A549 (cell line): Measurements from ENCODE around the gene SEC23IP. TPM values are rescaled to one million over a fixed set of nuclear protein-coding genes. Genes with fewer than 3 reads are reported as not detected.
A peak's percentile ranks its signal among the peaks of the same experiment; 100 is the strongest.

ENCODE experiments used
- ATAC-seq, 2 experiments: fragments of 200-7000 bp in 1 of 2; fragments of >200 bp in 1 of 2; cut with Nextera tagmentation in 1 of 2; cut with Tn5 transposase in 1 of 2; 3 replicates each; pipeline versions ENCODE4 v1.8.0 to v1.9.1; 2018 to 2020; ENCODE audit warnings: mild to moderate bottlenecking in 1 of 2, moderate library complexity in 1 of 2
- CTCF ChIA-PET: fragments of 300-600 bp; sonication (Branson Sonifier 250); formaldehyde crosslinking; extraction: SDS; loops from one replicate; lab custom pipeline; 2021; ENCODE audit warnings: antibody characterized with exemption, inconsistent platforms; lab: Yijun Ruan, JAX
- POLR2A ChIA-PET: fragments of 350-600 bp; formaldehyde crosslinking; extraction: SDS; loops from one replicate; lab custom pipeline; 2021; ENCODE audit warnings: antibody characterized with exemption, inconsistent platforms; lab: Yijun Ruan, JAX
- DNase-seq, 2 experiments: peaks; one replicate each; pipeline versions ENCODE4 v3.0.0 to v3.0.0-alpha.2; 2011 to 2016; ENCODE audit warnings: low read depth in 1 of 2, low spot score in 1 of 2
- FAIRE-seq: peaks from 2 replicates; lab custom pipeline; 2011; peaks lifted over from hg19 to GRCh38; lab: Jason Lieb, UNC
- H3K27ac ChIP-seq, 2 experiments: fragments of >200 bp; sonication (Bioruptor Twin); formaldehyde crosslinking; 3 replicates each; pipeline ENCODE4 v1.5.1; 2016 to 2017
- H3K4me1 ChIP-seq: fragments of >200 bp; sonication (Bioruptor Twin); formaldehyde crosslinking; 3 replicates; pipeline ENCODE4 v1.6.1; 2016
- H3K4me2 ChIP-seq: fragments of >200 bp; sonication (Bioruptor Twin); formaldehyde crosslinking; 3 replicates; pipeline ENCODE4 v1.6.1; 2016
- H3K4me3 ChIP-seq: fragments of >200 bp; sonication (Bioruptor Twin); formaldehyde crosslinking; 3 replicates; pipeline ENCODE4 v1.5.1; 2016
- H3K9me3 ChIP-seq: fragments of >200 bp; sonication (Bioruptor Twin); formaldehyde crosslinking; 3 replicates; pipeline ENCODE4 v1.6.1; 2016
- BHLHE40 ChIP-seq: IDR thresholded peaks from 2 replicates; pipeline ENCODE4 v1.6.1; 2012; ENCODE audit warnings: low read depth, low read length, inconsistent platforms
- CBX8 ChIP-seq: fragments of 200-600 bp; sonication (generic); IDR thresholded peaks from 2 replicates; pipeline ENCODE4 v1.6.1; 2016
- CHD4 ChIP-seq: fragments of 200-600 bp; sonication (generic); IDR thresholded peaks from 2 replicates; pipeline ENCODE4 v1.6.1; 2016; ENCODE audit warnings: antibody characterized with exemption, mild to moderate bottlenecking, borderline replicate concordance
- E2F6 ChIP-seq: IDR thresholded peaks from 2 replicates; pipeline ENCODE4 v1.6.1; 2012; ENCODE audit warnings: low read depth, borderline replicate concordance
- EHF ChIP-seq: fragments of 250-450 bp; sonication (Bioruptor Pico); IDR thresholded peaks from 2 replicates; pipeline ENCODE4 v1.5.0; 2020; ENCODE audit warnings: mild to moderate bottlenecking
- EHMT2 ChIP-seq: fragments of 200-600 bp; sonication (generic); IDR thresholded peaks from 2 replicates; pipeline ENCODE4 v1.6.1; 2016; ENCODE audit warnings: antibody characterized with exemption, low read depth, mild to moderate bottlenecking, moderate library complexity
- ELK1 ChIP-seq: fragments of 150-350 bp; IDR thresholded peaks from 2 replicates; pipeline ENCODE4 v1.6.1; 2014; ENCODE audit warnings: low read depth, mild to moderate bottlenecking, low read length
- FOSB ChIP-seq: fragments of 250-450 bp; sonication (Bioruptor Pico); IDR thresholded peaks from 2 replicates; pipeline ENCODE4 v1.5.0; 2020; ENCODE audit warnings: mild to moderate bottlenecking, moderate library complexity
- GATA3 ChIP-seq: IDR thresholded peaks from 2 replicates; pipeline ENCODE4 v1.6.1; 2012; ENCODE audit warnings: borderline replicate concordance
- HES2 ChIP-seq: fragments of >200 bp; sonication (Bioruptor Twin); formaldehyde crosslinking; IDR thresholded peaks from 2 replicates; pipeline ENCODE4 v1.6.1; 2016
- HOXB5 ChIP-seq: fragments of 250-450 bp; sonication (Bioruptor Pico); IDR thresholded peaks from 2 replicates; pipeline ENCODE4 v1.5.0; 2020; ENCODE audit warnings: mild to moderate bottlenecking, moderate library complexity
- MAFK ChIP-seq: fragments of 450-650 bp; IDR thresholded peaks from 2 replicates; pipeline ENCODE4 v1.6.1; 2014; ENCODE audit not compliant: partially characterized antibody
- MAZ ChIP-seq: fragments of 150-350 bp; IDR thresholded peaks from 2 replicates; pipeline ENCODE4 v1.6.1; 2014; ENCODE audit warnings: antibody characterized with exemption, low read depth, low read length, borderline replicate concordance
- MYC ChIP-seq: IDR thresholded peaks from 2 replicates; pipeline ENCODE4 v1.6.1; 2012; ENCODE audit warnings: mild to moderate bottlenecking, inconsistent platforms, low read length, improper control_type of control experiment, borderline replicate concordance
- NPAS2 ChIP-seq: fragments of 250-450 bp; sonication (Bioruptor Pico); IDR thresholded peaks from 2 replicates; pipeline ENCODE4 v1.8.0; 2022; ENCODE audit warnings: mild to moderate bottlenecking, moderate library complexity, borderline replicate concordance
- POLR2A ChIP-seq: IDR thresholded peaks from 2 replicates; pipeline ENCODE4 v1.6.1; 2012; ENCODE audit warnings: mild to moderate bottlenecking, low read length
- RARB ChIP-seq: fragments of 250-450 bp; sonication (Bioruptor Pico); IDR thresholded peaks from 2 replicates; pipeline ENCODE4 v1.8.0; 2021; ENCODE audit warnings: mild to moderate bottlenecking, moderate library complexity
- RFX5 ChIP-seq: fragments of 450-650 bp; IDR thresholded peaks from 2 replicates; pipeline ENCODE4 v1.7.1; 2014; ENCODE audit warnings: antibody characterized with exemption, mild to moderate bottlenecking, moderate library complexity
- TP53 ChIP-seq: fragments of 250-450 bp; sonication (Bioruptor Pico); IDR thresholded peaks from 2 replicates; pipeline ENCODE4 v1.5.0; 2021; ENCODE audit warnings: mild to moderate bottlenecking, moderate library complexity
- USF2 ChIP-seq: fragments of 450-650 bp; IDR thresholded peaks from 2 replicates; pipeline ENCODE4 v1.6.1; 2014; ENCODE audit warnings: antibody characterized with exemption
- ZNF302 ChIP-seq: fragments of 250-450 bp; sonication (Bioruptor Pico); IDR thresholded peaks from 2 replicates; pipeline ENCODE4 v1.9.0; 2021; ENCODE audit warnings: inconsistent platforms, mild to moderate bottlenecking, moderate library complexity
- ZSCAN20 ChIP-seq: fragments of 250-450 bp; sonication (Bioruptor Pico); IDR thresholded peaks from 2 replicates; pipeline ENCODE4 v1.8.0; 2022; ENCODE audit warnings: mild to moderate bottlenecking, moderate library complexity
- WGBS: methylation state at CpG from one replicate; pipeline ENCODE4 v1.1.6; 2017; ENCODE audit errors: missing lambda C conversion rate; 5-methylcytosine and 5-hydroxymethylcytosine counted together
- polyA plus RNA-seq, 4 experiments: library from polyadenylated mRNA; depleted of rRNA in 3 of 4; stranded (reverse); fragments of >200 nt; fragmentation: RNase III in 1 of 4; extraction: RNeasy Plus Mini Kit Qiagen cat#74134 plus additional on column Dnase treatment in 1 of 4; gene quantifications; 2 replicates in 3 of 4; 3 replicates in 1 of 4; pipeline ENCODE4 v1.2.3, GENCODE V29; 2011 to 2017
- TF ChIP-seq, protein P1 (sequence below): IDR thresholded peaks from 2 replicates; pipeline ENCODE4 v1.6.1; 2012
- TF ChIP-seq, protein P2 (sequence below): fragments of 250-450 bp; sonication (Bioruptor Pico); IDR thresholded peaks from 2 replicates; pipeline ENCODE4 v1.5.0; 2021; ENCODE audit warnings: mild to moderate bottlenecking, moderate library complexity, borderline replicate concordance
- TF ChIP-seq, protein P3 (sequence below): IDR thresholded peaks from 2 replicates; pipeline ENCODE4 v1.6.1; 2012

The SEC23IP gene
- polyA plus RNA-seq, 2 of the 4 experiments (the other 2 are of a cell fraction), result 44.9 to 75.6 TPM

DNA sequence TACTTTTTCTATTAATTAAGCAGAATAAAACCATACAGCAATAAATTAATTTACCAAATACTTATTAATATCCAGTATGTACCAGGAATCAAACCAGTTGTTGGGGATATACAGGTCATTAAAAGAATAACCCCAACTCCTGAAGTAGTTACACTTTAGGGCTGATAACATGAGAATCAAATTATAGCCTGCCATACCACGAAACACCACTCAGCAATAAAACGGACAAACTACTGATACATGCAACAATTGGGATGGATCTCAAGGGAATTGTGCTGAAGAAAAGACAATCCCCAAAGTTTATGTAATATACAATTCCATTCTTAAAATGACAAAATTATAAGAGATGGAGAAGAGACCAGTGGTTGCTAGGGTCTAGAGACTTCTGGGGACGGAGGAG lies 42.6 kb upstream of the SEC23IP start:
- Histone ChIP-seq H3K4me1 (peaks cover 17% of the 10 kb centered on the region), H3K4me2 (peak overlapping the region; percentile 23; the same call in 2 of the 3 replicates), H3K9me3 (no peaks in the 10 kb centered on the region), H3K4me3 (no peak overlapping the region), H3K27ac (peak overlapping the region in 1 of 2 experiments; percentile 8; a peak in 1 of 6 replicates)
- no peak for DNase-seq
- ChIA-PET CTCF (interaction anchor here (0.8 to 1.7 kb wide), 3 partner anchors 9 to 99 kb away, joined by 3 to 10 read pairs (median 9); no protein-coding TSS in a partner anchor), POLR2A (interaction anchor here (0.7 to 1.3 kb wide), 2 partner anchors 22 to 124 kb away, joined by 3 read pairs; partner anchors contain the start of gene INPP5F)
- no peak for FAIRE-seq
- TF ChIP-seq HES2 (no peak), BHLHE40 (no peak), ZNF302 (CRISPR knock-in tag) (no peak), CHD4 (no peak)
- peak in 1 of 2 experiments; percentile 50; a peak in 1 of 6 replicates for ATAC-seq
- 89% methylated on average over 3 of the region's 3 CpGs for WGBS

DNA sequence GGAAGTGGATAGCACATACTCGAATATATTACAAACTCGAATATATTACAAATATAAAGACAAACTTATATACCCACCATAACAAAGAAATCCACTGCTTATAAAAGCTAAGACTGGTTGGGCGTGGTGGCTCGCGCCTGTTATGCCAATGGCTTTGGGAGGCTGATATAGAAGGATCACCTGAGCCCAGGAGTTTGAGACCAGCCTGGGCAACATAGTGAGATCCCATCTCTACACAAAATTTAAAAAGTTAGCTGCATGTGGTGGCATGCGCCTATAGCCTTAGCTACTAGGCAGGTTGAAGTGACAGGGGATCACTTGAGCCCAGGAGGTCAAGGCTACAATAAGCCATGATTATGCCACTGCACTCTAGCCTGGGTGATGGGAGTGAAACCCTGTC lies 40.3 kb upstream of the SEC23IP start:
- 81% methylated on average over 6 of the region's 6 CpGs for WGBS
- POLR2A ChIA-PET, result no interaction called here
- TF ChIP-seq E2F6 (no peak), MAFK (no peak), FOSB (CRISPR knock-in tag) (no peak), MAZ (no peak), NPAS2 (CRISPR knock-in tag) (no peak), USF2 (no peak), EHF (CRISPR knock-in tag) (no peak)
- Histone ChIP-seq H3K4me3 (no peak overlapping the region), H3K9me3 (no peaks in the 10 kb centered on the region), H3K4me1 (peaks cover 17% of the 10 kb centered on the region), H3K4me2 (no peak overlapping the region), H3K27ac (no peak overlapping the region)
- ATAC-seq, result no peak
- no peak for DNase-seq
- no peak for FAIRE-seq
- CTCF ChIA-PET, result interaction anchor here (0.8 to 3.9 kb wide), 4 partner anchors 10 to 244 kb away, joined by 3 to 22 read pairs (median 6); no protein-coding TSS in a partner anchor

DNA sequence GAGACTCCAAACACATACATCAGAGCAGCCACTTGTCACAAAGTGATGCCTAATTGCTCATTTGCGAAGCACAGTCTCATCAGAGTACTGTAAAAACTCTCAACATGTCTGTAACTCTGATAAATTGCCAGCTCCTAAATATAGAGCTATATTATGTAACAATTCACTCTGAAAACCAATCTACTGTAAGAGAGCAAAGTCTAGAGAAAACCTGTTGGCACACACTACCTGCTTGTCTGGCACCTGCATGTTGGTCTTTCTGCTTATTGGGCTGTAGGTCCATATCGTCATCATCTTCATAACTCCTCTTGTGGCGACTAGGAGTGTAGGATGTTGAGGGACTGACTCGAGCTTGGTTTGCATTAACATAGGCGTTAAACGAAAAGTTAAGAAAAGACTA lies 39.7 kb upstream of the SEC23IP start:
- WGBS, result 92% methylated on average over 6 of the region's 6 CpGs
- Histone ChIP-seq H3K4me1 (peaks cover 17% of the 10 kb centered on the region), H3K9me3 (no peaks in the 10 kb centered on the region), H3K27ac (no peak overlapping the region), H3K4me2 (no peak overlapping the region), H3K4me3 (no peak overlapping the region)
- TF ChIP-seq, protein P1, sequence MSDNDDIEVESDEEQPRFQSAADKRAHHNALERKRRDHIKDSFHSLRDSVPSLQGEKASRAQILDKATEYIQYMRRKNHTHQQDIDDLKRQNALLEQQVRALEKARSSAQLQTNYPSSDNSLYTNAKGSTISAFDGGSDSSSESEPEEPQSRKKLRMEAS, result no peak
- no peak for TF ChIP-seq ELK1
- no peak for TF ChIP-seq TP53 (CRISPR knock-in tag)
- TF ChIP-seq RARB (CRISPR knock-in tag), result no peak
- no peak for TF ChIP-seq EHMT2
- no peak for TF ChIP-seq RFX5
- TF ChIP-seq HOXB5 (CRISPR knock-in tag), result no peak
- no peak for TF ChIP-seq GATA3
- no peak for TF ChIP-seq ZNF302 (CRISPR knock-in tag)
- no peak for TF ChIP-seq POLR2A
- TF ChIP-seq ZSCAN20 (CRISPR knock-in tag), result no peak
- no peak for TF ChIP-seq CHD4
- TF ChIP-seq, protein P2, sequence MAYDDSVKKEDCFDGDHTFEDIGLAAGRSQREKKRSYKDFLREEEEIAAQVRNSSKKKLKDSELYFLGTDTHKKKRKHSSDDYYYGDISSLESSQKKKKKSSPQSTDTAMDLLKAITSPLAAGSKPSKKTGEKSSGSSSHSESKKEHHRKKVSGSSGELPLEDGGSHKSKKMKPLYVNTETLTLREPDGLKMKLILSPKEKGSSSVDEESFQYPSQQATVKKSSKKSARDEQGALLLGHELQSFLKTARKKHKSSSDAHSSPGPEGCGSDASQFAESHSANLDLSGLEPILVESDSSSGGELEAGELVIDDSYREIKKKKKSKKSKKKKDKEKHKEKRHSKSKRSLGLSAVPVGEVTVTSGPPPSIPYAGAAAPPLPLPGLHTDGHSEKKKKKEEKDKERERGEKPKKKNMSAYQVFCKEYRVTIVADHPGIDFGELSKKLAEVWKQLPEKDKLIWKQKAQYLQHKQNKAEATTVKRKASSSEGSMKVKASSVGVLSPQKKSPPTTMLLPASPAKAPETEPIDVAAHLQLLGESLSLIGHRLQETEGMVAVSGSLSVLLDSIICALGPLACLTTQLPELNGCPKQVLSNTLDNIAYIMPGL (CRISPR knock-in tag), result no peak
- no peak for TF ChIP-seq MYC
- TF ChIP-seq, protein P3, sequence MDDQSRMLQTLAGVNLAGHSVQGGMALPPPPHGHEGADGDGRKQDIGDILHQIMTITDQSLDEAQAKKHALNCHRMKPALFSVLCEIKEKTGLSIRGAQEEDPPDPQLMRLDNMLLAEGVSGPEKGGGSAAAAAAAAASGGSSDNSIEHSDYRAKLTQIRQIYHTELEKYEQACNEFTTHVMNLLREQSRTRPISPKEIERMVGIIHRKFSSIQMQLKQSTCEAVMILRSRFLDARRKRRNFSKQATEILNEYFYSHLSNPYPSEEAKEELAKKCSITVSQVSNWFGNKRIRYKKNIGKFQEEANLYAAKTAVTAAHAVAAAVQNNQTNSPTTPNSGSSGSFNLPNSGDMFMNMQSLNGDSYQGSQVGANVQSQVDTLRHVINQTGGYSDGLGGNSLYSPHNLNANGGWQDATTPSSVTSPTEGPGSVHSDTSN, result no peak
- TF ChIP-seq CBX8, result no peak
- CTCF ChIA-PET, result interaction anchor here (0.8 to 3.9 kb wide), 6 partner anchors 9 to 244 kb away, joined by 3 to 22 read pairs (median 4); no protein-coding TSS in a partner anchor
- no peak for DNase-seq
- POLR2A ChIA-PET, result no interaction called here
- FAIRE-seq, result no peak
- ATAC-seq, result no peak
